ENCODE measurements around the gene PSMC5. TPM values are rescaled to one million over a fixed set of nuclear protein-coding genes. Genes with fewer than 3 reads are reported as not detected.

Gene PSMC5
- 111 to 208 TPM (median 141 TPM) in 3 replicates for polyA plus RNA-seq
- polyA plus RNA-seq (2011; ENCODE audit: low read depth): 130 TPM
- 141 and 155 TPM in 2 replicates for polyA plus RNA-seq (2011; cell fraction: cytosol; rRNA removed)
- polyA plus RNA-seq (2011; cell fraction: nucleus; rRNA removed): 115 TPM in 2 replicates
- 93.3 and 143 TPM in 2 replicates for polyA plus RNA-seq (2012; ENCODE audit: low replicate concordance)
- polyA minus RNA-seq: 71.5 to 165 TPM (median 143 TPM) in 3 replicates
- 100 TPM for polyA minus RNA-seq (2011; cell fraction: cytosol; rRNA and poly(A)+ RNA removed)
- polyA minus RNA-seq (2011; cell fraction: nucleus; rRNA and poly(A)+ RNA removed): 36.1 and 56.9 TPM in 2 replicates

DNA sequence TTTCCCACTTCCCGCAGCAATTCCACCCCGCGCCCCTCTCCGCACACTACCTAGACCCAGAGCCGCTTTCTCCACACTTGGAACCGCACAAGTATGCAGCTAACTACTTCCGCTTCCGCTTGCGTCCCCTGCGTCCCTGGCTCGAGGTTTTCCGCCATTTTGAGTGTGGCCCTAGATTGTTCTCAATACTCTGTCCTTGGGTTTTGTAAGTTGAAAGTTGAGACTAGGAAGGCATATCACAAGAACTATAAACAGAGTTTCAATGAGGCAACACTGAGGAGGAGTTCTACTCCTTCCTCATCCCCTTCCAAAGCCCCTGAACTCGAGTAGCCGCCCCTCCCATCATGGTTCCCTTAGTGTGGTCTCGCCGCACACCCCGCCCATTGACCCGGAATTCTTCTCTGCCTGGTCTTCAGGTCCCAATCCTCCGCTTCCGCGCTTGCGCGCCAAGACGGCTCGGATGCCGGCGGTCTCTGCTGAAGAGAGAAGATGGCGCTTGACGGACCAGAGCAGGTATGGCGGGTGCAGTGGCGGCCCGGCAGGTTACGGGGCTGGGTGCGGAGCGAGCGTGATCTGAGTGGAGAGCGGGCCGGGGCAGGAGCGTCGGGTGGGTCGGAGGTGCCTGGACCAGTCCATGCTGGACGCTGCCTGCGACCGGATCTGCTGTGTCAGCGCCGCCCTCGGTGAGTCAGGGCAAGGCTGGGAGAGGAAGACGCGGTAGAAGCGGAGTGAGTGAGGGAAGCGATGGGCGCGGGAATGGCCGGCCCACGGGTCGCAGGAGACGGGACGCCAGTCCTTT is at the start of gene PSMC5, which contains the start of gene FTSJ3:
Gene PSMC5, plus strand, starts transcription at position 430 of the 799 bp plus-strand sequence. Its CDS starts 60 bp downstream, at position 490.
Gene FTSJ3, minus strand, starts transcription at position 662 of the 799 bp plus-strand sequence. CDS start 761 bp downstream, outside the sequence.
- peaks cover 19% of the 10 kb centered on the region for H3K4me1 ChIP-seq (ENCODE audit: control insufficient read depth, extremely low read depth, insufficient read depth, low read length)
- peaks cover 57% of the 10 kb centered on the region for H3K79me2 ChIP-seq (ENCODE audit: control insufficient read depth, insufficient read depth, low read length)
- peaks cover 49 to 53% of the 10 kb centered on the region in 2 experiments for H3K36me3 ChIP-seq (ENCODE audit: control insufficient read depth in 2 of 2, extremely low read depth in 1 of 2, insufficient read depth in 2 of 2, low read length in 2 of 2)
- H3K9ac ChIP-seq (ENCODE audit: control insufficient read depth, extremely low read depth, insufficient read depth, low read length): peak within 1 kb of the TSS; percentile 96
- peak within 1 kb of the TSS; percentile 98 for H3K27ac ChIP-seq (ENCODE audit: control insufficient read depth, insufficient read depth, low read length)
- peak within 1 kb of the TSS; percentile 95 for H2AFZ ChIP-seq (ENCODE audit: control insufficient read depth, low read length)
- peak within 1 kb of the TSS; percentile 77 to 92 (median 78) for H3K4me3 ChIP-seq (ENCODE audit: control insufficient read depth in 2 of 3, extremely low read depth in 1 of 3, insufficient read depth in 2 of 3, low read depth in 1 of 3, low read length in 3 of 3)
- peak within 1 kb of the TSS; percentile 97 for H3K4me2 ChIP-seq (ENCODE audit: control insufficient read depth, extremely low read depth, insufficient read depth, low read depth, low read length)
- dilution Hi-C loops (cut with MboI; ENCODE audit: extremely low pct_ligation_motif_present, low sequenced_read_pairs): no loop called here
- DNase-seq (ENCODE audit: low read depth, low spot score) (peak; percentile 38), FAIRE-seq (peak; percentile 78)
- H3K9me3 ChIP-seq (ENCODE audit: control insufficient read depth, low read depth, low read length): no peaks in the 10 kb centered on the region
- no peaks in the 10 kb centered on the region for H3K9me1 ChIP-seq (ENCODE audit: control insufficient read depth, extremely low read depth, insufficient read depth, low read length)
- TF ChIP-seq, protein P1, sequence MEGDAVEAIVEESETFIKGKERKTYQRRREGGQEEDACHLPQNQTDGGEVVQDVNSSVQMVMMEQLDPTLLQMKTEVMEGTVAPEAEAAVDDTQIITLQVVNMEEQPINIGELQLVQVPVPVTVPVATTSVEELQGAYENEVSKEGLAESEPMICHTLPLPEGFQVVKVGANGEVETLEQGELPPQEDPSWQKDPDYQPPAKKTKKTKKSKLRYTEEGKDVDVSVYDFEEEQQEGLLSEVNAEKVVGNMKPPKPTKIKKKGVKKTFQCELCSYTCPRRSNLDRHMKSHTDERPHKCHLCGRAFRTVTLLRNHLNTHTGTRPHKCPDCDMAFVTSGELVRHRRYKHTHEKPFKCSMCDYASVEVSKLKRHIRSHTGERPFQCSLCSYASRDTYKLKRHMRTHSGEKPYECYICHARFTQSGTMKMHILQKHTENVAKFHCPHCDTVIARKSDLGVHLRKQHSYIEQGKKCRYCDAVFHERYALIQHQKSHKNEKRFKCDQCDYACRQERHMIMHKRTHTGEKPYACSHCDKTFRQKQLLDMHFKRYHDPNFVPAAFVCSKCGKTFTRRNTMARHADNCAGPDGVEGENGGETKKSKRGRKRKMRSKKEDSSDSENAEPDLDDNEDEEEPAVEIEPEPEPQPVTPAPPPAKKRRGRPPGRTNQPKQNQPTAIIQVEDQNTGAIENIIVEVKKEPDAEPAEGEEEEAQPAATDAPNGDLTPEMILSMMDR (optimal IDR thresholded peaks at IDR 0.05 in 1 of 3, IDR thresholded peaks at IDR 0.05 in 1 of 3, conservative IDR thresholded peaks at IDR 0.05 in 1 of 3; ENCODE audit: extremely low read depth in 1 of 3, insufficient read depth in 2 of 3, low read length in 3 of 3): peak; percentile 26 to 69 (median 39)
- no peak for TF ChIP-seq EZH2 (IDR thresholded peaks at IDR 0.05; ENCODE audit: low read length)
- H3K27me3 ChIP-seq (ENCODE audit: control insufficient read depth, extremely low read depth, insufficient read depth, low read length): no peaks in the 10 kb centered on the region
- H4K20me1 ChIP-seq (ENCODE audit: control insufficient read depth, extremely low read depth, insufficient read depth, low read length): no peaks in the 10 kb centered on the region

- no peak for TF ChIP-seq EZH2 (IDR thresholded peaks at IDR 0.05; ENCODE audit: low read length)
- TF ChIP-seq, protein P1 (optimal IDR thresholded peaks at IDR 0.05 in 1 of 3, IDR thresholded peaks at IDR 0.05 in 1 of 3, conservative IDR thresholded peaks at IDR 0.05 in 1 of 3; ENCODE audit: extremely low read depth in 1 of 3, insufficient read depth in 2 of 3, low read length in 3 of 3): no peak
- H3K9ac ChIP-seq (ENCODE audit: control insufficient read depth, extremely low read depth, insufficient read depth, low read length): peak overlapping the region; percentile 58
- H3K9me1 ChIP-seq (ENCODE audit: control insufficient read depth, extremely low read depth, insufficient read depth, low read length): no peaks in the 10 kb centered on the region
- H3K79me2 ChIP-seq (ENCODE audit: control insufficient read depth, insufficient read depth, low read length): peaks cover 93% of the 10 kb centered on the region
- no peak overlapping the region for H2AFZ ChIP-seq (ENCODE audit: control insufficient read depth, low read length)
- peaks cover 13% of the 10 kb centered on the region for H4K20me1 ChIP-seq (ENCODE audit: control insufficient read depth, extremely low read depth, insufficient read depth, low read length)
- H3K4me3 ChIP-seq (ENCODE audit: control insufficient read depth in 2 of 3, extremely low read depth in 1 of 3, insufficient read depth in 2 of 3, low read depth in 1 of 3, low read length in 3 of 3): peak overlapping the region in 1 of 3 experiments; percentile 31
- H3K4me1 ChIP-seq (ENCODE audit: control insufficient read depth, extremely low read depth, insufficient read depth, low read length): peaks cover 56% of the 10 kb centered on the region
- no peak for DNase-seq (ENCODE audit: low read depth, low spot score)
- peak overlapping the region; percentile 58 for H3K4me2 ChIP-seq (ENCODE audit: control insufficient read depth, extremely low read depth, insufficient read depth, low read depth, low read length)
- FAIRE-seq: peak; percentile 89
- dilution Hi-C loops (cut with MboI; ENCODE audit: extremely low pct_ligation_motif_present, low sequenced_read_pairs): loop anchor here (5.0 kb wide), 1 partner anchor 37 kb away; no protein-coding TSS in a partner anchor
- no peaks in the 10 kb centered on the region for H3K9me3 ChIP-seq (ENCODE audit: control insufficient read depth, low read depth, low read length)
- no peaks in the 10 kb centered on the region for H3K27me3 ChIP-seq (ENCODE audit: control insufficient read depth, extremely low read depth, insufficient read depth, low read length)
- H3K27ac ChIP-seq (ENCODE audit: control insufficient read depth, insufficient read depth, low read length): peak overlapping the region; percentile 79
- H3K36me3 ChIP-seq (ENCODE audit: control insufficient read depth in 2 of 2, extremely low read depth in 1 of 2, insufficient read depth in 2 of 2, low read length in 2 of 2): peaks cover 8 to 28% of the 10 kb centered on the region in 2 experiments
Measured at GRCh38 chr17:63780507-63780906, 46.7 kb upstream of the PSMC5 start.

All from keratinocyte (primary cell).